ENCODE measurements around the gene BTBD17.

BTBD17 gene

DNA sequence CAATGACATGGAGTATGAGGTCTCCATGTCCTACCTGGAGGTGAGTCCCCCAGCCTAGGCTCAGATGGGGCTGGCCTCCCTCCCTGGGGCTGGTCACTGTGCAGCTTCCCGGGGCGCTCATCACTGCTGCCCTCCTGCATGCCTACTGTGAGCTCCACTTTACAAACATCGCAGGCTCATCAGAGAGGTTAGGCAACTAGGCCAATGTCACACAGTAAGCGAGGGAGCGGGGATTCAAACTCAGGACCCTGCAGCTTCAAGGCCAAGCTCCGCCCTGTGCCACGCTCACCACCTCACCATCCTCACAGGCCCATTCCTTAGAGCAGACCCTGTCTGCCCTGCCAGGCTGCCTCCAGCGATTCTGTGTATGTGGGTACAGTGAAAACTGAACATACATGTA, 18.5 kb downstream of the BTBD17 start:
- Histone ChIP-seq H3K9me3 (no peaks in the 10 kb centered on the region), H3K27ac (no peak overlapping the region), H3K27me3 (peaks cover 0 to 88% of the 10 kb centered on the region in 2 donors), H3K4me1 (no peaks in the 10 kb centered on the region), H3K4me3 (no peak overlapping the region), H3K36me3 (no peaks in the 10 kb centered on the region)
- DNase-seq: no peak
- intact Hi-C loops (cut with DNase I; ENCODE audit: low total_unique reads): no loop called here
- TF ChIP-seq CTCF (IDR thresholded peaks at IDR 0.05): no peak

- DNase-seq: no peak
- intact Hi-C loops (cut with DNase I; ENCODE audit: low total_unique reads): no loop called here
- Histone ChIP-seq H3K27ac (no peak overlapping the region), H3K27me3 (peaks cover 0 to 87% of the 10 kb centered on the region in 2 donors), H3K4me1 (no peaks in the 10 kb centered on the region), H3K36me3 (no peaks in the 10 kb centered on the region), H3K9me3 (no peaks in the 10 kb centered on the region), H3K4me3 (no peak overlapping the region)
- no peak for TF ChIP-seq CTCF (IDR thresholded peaks at IDR 0.05)
Measured at GRCh38 chr17:74342224-74342623, 19.4 kb downstream of the BTBD17 start.

DNA sequence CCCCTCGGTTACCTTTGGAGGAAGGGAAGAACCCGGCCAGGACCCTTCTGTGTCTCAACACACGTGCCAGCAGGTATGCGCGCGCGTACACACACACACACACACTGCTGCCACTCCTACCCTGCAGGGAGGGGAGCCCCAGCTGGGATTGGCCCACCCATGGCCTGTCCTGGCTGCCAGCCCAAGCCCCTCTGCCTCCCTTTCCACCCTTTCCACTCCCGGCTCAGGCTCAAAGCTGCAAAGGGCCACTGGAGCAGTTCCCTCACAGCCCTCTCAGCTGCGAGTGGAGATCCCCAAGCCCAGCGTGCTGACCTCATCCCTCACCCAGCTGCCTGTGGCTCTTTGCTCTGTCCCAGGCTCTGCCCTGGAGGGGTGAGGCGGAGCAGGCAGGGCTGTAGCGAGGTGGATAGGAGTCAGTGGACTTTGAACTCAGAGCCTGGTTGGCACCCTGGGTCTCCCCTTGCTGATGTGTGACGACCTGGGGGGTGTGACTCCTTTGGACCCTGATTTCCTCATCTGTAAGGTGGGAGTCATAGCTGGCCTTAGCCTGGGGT, 21.1 kb downstream of the BTBD17 start:
- Histone ChIP-seq H3K36me3 (no peaks in the 10 kb centered on the region), H3K9me3 (no peaks in the 10 kb centered on the region), H3K27me3 (peaks cover 0 to 79% of the 10 kb centered on the region in 2 donors), H3K27ac (no peak overlapping the region), H3K4me1 (no peaks in the 10 kb centered on the region), H3K4me3 (no peak overlapping the region)
- intact Hi-C loops (cut with DNase I; ENCODE audit: low total_unique reads): no loop called here
- no peak for DNase-seq
- no peak for TF ChIP-seq CTCF (IDR thresholded peaks at IDR 0.05)

- intact Hi-C loops (cut with DNase I; ENCODE audit: low total_unique reads): no loop called here
- Histone ChIP-seq H3K27me3 (peaks cover 0 to 73% of the 10 kb centered on the region in 2 donors), H3K4me3 (no peak overlapping the region), H3K9me3 (no peaks in the 10 kb centered on the region), H3K4me1 (no peaks in the 10 kb centered on the region), H3K36me3 (no peaks in the 10 kb centered on the region), H3K27ac (no peak overlapping the region)
- TF ChIP-seq CTCF (IDR thresholded peaks at IDR 0.05): no peak
- no peak for DNase-seq
Measured at GRCh38 chr17:74339537-74340195, 22.0 kb downstream of the BTBD17 start.

DNA sequence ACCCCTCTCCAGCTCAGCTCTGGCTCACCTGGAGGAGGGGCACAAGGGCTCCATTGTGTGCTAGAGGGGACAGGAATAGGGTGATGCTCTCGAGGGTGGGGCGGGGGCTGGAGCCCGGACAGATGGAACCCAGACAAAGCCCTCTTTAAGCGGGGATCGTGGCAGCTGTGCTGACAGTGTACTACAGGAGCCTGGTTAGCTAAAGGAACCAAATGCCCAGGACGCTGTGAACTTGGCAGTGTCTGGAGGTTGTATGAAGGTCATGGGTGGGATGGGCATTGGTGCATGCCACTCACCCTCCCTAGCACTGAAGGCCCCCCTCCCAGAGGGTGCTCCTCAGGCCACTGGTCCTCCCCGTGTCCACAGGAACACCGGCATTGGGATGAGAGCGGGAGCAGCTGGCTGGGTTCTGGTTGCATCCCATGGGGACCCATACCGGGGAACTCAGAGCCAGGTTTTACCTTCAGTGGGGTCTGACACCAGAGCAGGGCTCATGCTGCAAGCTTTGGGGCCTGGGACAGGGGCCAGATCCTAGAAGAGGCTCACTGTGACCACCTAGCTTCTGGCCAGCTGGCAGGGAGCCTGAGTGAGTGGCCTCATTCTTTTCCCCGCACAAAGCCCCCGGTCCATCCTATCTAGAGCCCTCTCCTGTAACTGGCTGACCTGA, 23.7 kb downstream of the BTBD17 start:
- TF ChIP-seq CTCF (IDR thresholded peaks at IDR 0.05): no peak
- intact Hi-C loops (cut with DNase I; ENCODE audit: low total_unique reads): no loop called here
- Histone ChIP-seq H3K4me1 (no peaks in the 10 kb centered on the region), H3K27ac (no peak overlapping the region), H3K4me3 (no peak overlapping the region), H3K36me3 (no peaks in the 10 kb centered on the region), H3K27me3 (peaks cover 0 to 64% of the 10 kb centered on the region in 2 donors), H3K9me3 (peaks cover 0 to 9% (median 7%) of the 10 kb centered on the region in 3 donors)
- no peak for DNase-seq

Measured in tibial artery (tissue), 4 donors.